HL-60 (cell line): Measurements from ENCODE around the gene ZNF618.

ENCODE experiments used
- DNase-seq, 2 experiments: peaks; one replicate each; pipeline ENCODE4 v3.0.0-alpha.2; 2010 to 2020; ENCODE audit warnings: low read depth in 1 of 2, low spot score in 1 of 2
- H3K27ac ChIP-seq: fragments of 250-450 bp; sonication (Bioruptor Pico); replicated peaks from 2 replicates; pipeline ENCODE4 v1.5.1; 2020; ENCODE audit warnings: mild to moderate bottlenecking, moderate library complexity
- H3K27me3 ChIP-seq: fragments of 250-450 bp; sonication (Bioruptor Pico); 2 replicates; pipeline ENCODE4 v1.5.1; 2021; ENCODE audit warnings: mild to moderate bottlenecking, moderate library complexity; ENCODE audit not compliant: insufficient read depth, poor library complexity, severe bottlenecking
- H3K4me3 ChIP-seq: replicated peaks from 2 replicates; pipeline ENCODE4 v1.5.1; 2011; ENCODE audit warnings: mild to moderate bottlenecking, control low read depth, low read length; ENCODE audit not compliant: insufficient read depth
- CTCF ChIP-seq: IDR thresholded peaks from one replicate; pipeline ENCODE4 v1.5.1; 2011; ENCODE audit warnings: low read length, control low read depth, inconsistent platforms; ENCODE audit not compliant: insufficient read depth
- GABPA ChIP-seq: IDR thresholded peaks from 2 replicates; pipeline ENCODE4 v1.6.1; 2012; ENCODE audit warnings: low read depth
- POLR2AphosphoS5 ChIP-seq: IDR thresholded peaks from 2 replicates; pipeline ENCODE4 v1.6.1; 2012; ENCODE audit warnings: low read depth
- REST ChIP-seq: IDR thresholded peaks from 2 replicates; pipeline ENCODE4 v1.6.1; 2012; ENCODE audit warnings: low read depth; ENCODE audit not compliant: insufficient replicate concordance
- SPI1 ChIP-seq: IDR thresholded peaks from 2 replicates; pipeline ENCODE4 v1.6.1; 2012; ENCODE audit warnings: low read depth, mild to moderate bottlenecking, borderline replicate concordance

Gene ZNF618

GRCh38 chr9:113954591-113954990 is 78.5 kb downstream of the ZNF618 start:
- no peak overlapping the region for H3K27ac ChIP-seq
- H3K4me3 ChIP-seq = no peak overlapping the region
- TF ChIP-seq CTCF (no peak), REST (no peak), GABPA (no peak), POLR2AphosphoS5 (no peak), SPI1 (no peak)
- no peak for DNase-seq
- H3K27me3 ChIP-seq = no peaks in the 10 kb centered on the region

- Histone ChIP-seq H3K27me3 (no peaks in the 10 kb centered on the region), H3K4me3 (no peak overlapping the region), H3K27ac (no peak overlapping the region)
- DNase-seq = peak in 1 of 2 experiments; percentile 58
- TF ChIP-seq POLR2AphosphoS5 (no peak), REST (no peak), GABPA (no peak), CTCF (no peak), SPI1 (no peak)
These were observed 79.1 kb downstream of the ZNF618 start for GRCh38 chr9:113955076-113955752.

GRCh38 chr9:113956901-113957300 is 80.8 kb downstream of the ZNF618 start:
- TF ChIP-seq GABPA = no peak
- no peak for TF ChIP-seq SPI1
- TF ChIP-seq REST = no peak
- no peak for TF ChIP-seq CTCF
- no peak for TF ChIP-seq POLR2AphosphoS5

More at GRCh38 chr9:113956901-113957300, 80.8 kb downstream of the ZNF618 start:
- DNase-seq = no peak
- Histone ChIP-seq H3K27ac (no peak overlapping the region), H3K4me3 (no peak overlapping the region), H3K27me3 (no peaks in the 10 kb centered on the region)
